Astrocyte (in vitro differentiated cells and primary cell): Measurements from ENCODE around the gene DSP.

ENCODE experiments used
- CTCF ChIP-seq: IDR thresholded peaks from 2 replicates; pipeline ENCODE4 v1.5.1; 2011; ENCODE audit warnings: low read depth, mild to moderate bottlenecking, inconsistent platforms, low read length, moderate library complexity; ENCODE audit not compliant: insufficient read depth
- EZH2 ChIP-seq: IDR thresholded peaks from 2 replicates; pipeline ENCODE4 v1.6.1; 2012; ENCODE audit warnings: mild to moderate bottlenecking, low read length, inconsistent platforms; ENCODE audit not compliant: insufficient read depth

- TF ChIP-seq CTCF, result no peak
- no peak for TF ChIP-seq EZH2
Measured at GRCh38 chr6:7532821-7533220, 8.7 kb upstream of the DSP start.
